Activated CD4-positive, CD25-positive, alpha-beta regulatory T cell treated with anti-CD3 and anti-CD28 coated beads, Interleukin-2, amount 50 U/mL, for 72 hours (primary cell): ENCODE results near the gene CAPN12.

Source experiments
- DNase-seq: peaks from one replicate; pipeline ENCODE4 v3.0.0; 2021

Gene CAPN12

GRCh38 chr19:38737281-38737865, 6.9 kb downstream of the CAPN12 start:
- DNase-seq = no peak

GRCh38 chr19:38736413-38737280, 7.6 kb downstream of the CAPN12 start:
- no peak for DNase-seq

GRCh38 chr19:38736036-38736412, 8.2 kb downstream of the CAPN12 start:
- DNase-seq = peak; percentile 55

- DNase-seq = no peak
Measured at GRCh38 chr19:38735257-38735686, 9.0 kb downstream of the CAPN12 start.

- no peak for DNase-seq
Measured at GRCh38 chr19:38734426-38735256, 9.6 kb downstream of the CAPN12 start.

GRCh38 chr19:38734176-38734425, 10.2 kb downstream of the CAPN12 start:
- no peak for DNase-seq

GRCh38 chr19:38733493-38734175, 10.6 kb downstream of the CAPN12 start:
- DNase-seq = no peak

GRCh38 chr19:38733241-38733492, 11.1 kb downstream of the CAPN12 start:
- no peak for DNase-seq

- no peak for DNase-seq
Measured at GRCh38 chr19:38731654-38732301, 12.5 kb downstream of the CAPN12 start.

- DNase-seq = no peak
Measured at GRCh38 chr19:38730731-38731589, 13.3 kb downstream of the CAPN12 start.

GRCh38 chr19:38730470-38730730, 13.9 kb downstream of the CAPN12 start:
- DNase-seq = no peak

- DNase-seq = peak; percentile 81
Measured at GRCh38 chr19:38729653-38730469, 14.4 kb downstream of the CAPN12 start.

GRCh38 chr19:38728752-38729541, 15.3 kb downstream of the CAPN12 start:
- DNase-seq = no peak

GRCh38 chr19:38727868-38728660, 16.2 kb downstream of the CAPN12 start:
- no peak for DNase-seq

- DNase-seq = no peak
Measured at GRCh38 chr19:38727306-38727867, 16.9 kb downstream of the CAPN12 start.

- no peak for DNase-seq
Measured at GRCh38 chr19:38726761-38727301, 17.4 kb downstream of the CAPN12 start.

GRCh38 chr19:38726284-38726673, 18.0 kb downstream of the CAPN12 start:
- no peak for DNase-seq

- no peak for DNase-seq
Measured at GRCh38 chr19:38725469-38726283, 18.6 kb downstream of the CAPN12 start.
